Measurements from ENCODE around the gene EVA1C. TPM values are rescaled to one million over a fixed set of nuclear protein-coding genes. Genes with fewer than 3 reads are reported as not detected.
"Not testable (repeated sequence)": the region's sequence is repeated elsewhere in the genome, so short reads cannot be mapped to it uniquely, and the experiment has no call there.

EVA1C gene
- total and polyA plus RNA-seq, 2 donors (not counting 1 experiment from before 2014, with no cell fraction given), result 2.4 to 4.6 TPM

DNA sequence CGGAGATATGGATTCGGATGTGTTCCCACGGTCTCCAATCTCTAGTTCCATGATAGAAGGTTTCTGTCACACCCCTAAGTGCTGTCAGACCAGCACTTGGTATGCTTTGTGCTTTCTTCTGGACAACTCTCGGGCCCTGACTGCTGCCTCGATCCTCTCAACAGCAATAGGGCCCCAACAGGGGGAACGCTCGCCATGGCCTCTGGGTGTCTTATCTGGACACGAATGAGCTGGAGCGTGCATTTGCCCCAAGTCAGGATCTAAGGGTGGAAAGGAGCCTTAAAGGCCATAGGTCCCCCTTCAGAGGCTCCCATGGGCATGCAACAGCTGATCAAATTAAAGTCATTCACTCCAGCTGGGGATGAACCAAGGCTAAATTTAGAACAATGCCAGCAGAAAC, 96.1 kb downstream of the EVA1C start:
- H3K9me3 ChIP-seq (ENCODE audit: control insufficient read depth, insufficient read depth, low read depth, low read length), result no peaks in the 10 kb centered on the region
- no peak for DNase-seq (ENCODE audit: low read depth in 2 of 2)
- H3K4me1 ChIP-seq (ENCODE audit: control insufficient read depth, extremely low read depth, insufficient read depth, low read length), result no peaks in the 10 kb centered on the region
- no peaks in the 10 kb centered on the region for H3K27me3 ChIP-seq (ENCODE audit: control insufficient read depth, insufficient read depth, low read length)
- H4K20me1 ChIP-seq (ENCODE audit: control insufficient read depth, extremely low read depth, insufficient read depth, low read length), result no peaks in the 10 kb centered on the region
- H3K27ac ChIP-seq (ENCODE audit: insufficient read depth, low read length), result no peak overlapping the region
- no peak overlapping the region for H3K9ac ChIP-seq (ENCODE audit: insufficient read depth, low read length)
- TF ChIP-seq, protein P1, sequence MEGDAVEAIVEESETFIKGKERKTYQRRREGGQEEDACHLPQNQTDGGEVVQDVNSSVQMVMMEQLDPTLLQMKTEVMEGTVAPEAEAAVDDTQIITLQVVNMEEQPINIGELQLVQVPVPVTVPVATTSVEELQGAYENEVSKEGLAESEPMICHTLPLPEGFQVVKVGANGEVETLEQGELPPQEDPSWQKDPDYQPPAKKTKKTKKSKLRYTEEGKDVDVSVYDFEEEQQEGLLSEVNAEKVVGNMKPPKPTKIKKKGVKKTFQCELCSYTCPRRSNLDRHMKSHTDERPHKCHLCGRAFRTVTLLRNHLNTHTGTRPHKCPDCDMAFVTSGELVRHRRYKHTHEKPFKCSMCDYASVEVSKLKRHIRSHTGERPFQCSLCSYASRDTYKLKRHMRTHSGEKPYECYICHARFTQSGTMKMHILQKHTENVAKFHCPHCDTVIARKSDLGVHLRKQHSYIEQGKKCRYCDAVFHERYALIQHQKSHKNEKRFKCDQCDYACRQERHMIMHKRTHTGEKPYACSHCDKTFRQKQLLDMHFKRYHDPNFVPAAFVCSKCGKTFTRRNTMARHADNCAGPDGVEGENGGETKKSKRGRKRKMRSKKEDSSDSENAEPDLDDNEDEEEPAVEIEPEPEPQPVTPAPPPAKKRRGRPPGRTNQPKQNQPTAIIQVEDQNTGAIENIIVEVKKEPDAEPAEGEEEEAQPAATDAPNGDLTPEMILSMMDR (conservative IDR thresholded peaks at IDR 0.05 in 1 of 2, IDR thresholded peaks at IDR 0.05 in 1 of 2; ENCODE audit: low read depth in 1 of 2, low read length in 2 of 2), result no peak
- no peak for TF ChIP-seq EZH2 (IDR thresholded peaks at IDR 0.05; ENCODE audit: low read length, missing control alignments)
- no peak overlapping the region for H2AFZ ChIP-seq (ENCODE audit: low read length)
- no peaks in the 10 kb centered on the region for H3K79me2 ChIP-seq (ENCODE audit: control insufficient read depth, insufficient read depth, low read length)
- no peak overlapping the region for H3K4me2 ChIP-seq (ENCODE audit: extremely low read depth, insufficient read depth, low read length)
- no peaks in the 10 kb centered on the region for H3K36me3 ChIP-seq (ENCODE audit: control insufficient read depth, insufficient read depth, low read length)
- no peak overlapping the region for H3K4me3 ChIP-seq (replicated peaks in 1 of 4; ENCODE audit: control extremely low read depth in 1 of 4, insufficient read depth in 1 of 4, low read depth in 3 of 4, low read length in 4 of 4)

DNA sequence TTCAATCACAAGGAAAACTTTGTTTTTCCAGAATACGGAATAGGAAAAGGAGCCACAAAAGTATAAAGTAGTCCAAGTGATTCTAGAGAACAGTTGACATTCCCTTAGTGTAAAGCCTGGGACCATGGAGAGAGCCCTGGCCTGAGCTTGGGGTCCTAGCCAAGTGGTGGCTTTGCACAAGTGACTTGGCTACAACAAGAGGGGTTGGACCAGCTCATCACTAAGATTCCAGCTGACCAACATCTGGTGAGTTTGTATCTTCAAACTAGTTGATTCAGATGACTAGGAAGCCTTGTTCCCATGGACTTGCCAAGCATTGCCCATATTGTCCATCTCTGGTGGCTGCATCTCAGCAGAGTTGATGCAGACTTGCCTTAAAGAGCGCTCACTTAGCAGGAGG, 96.5 kb downstream of the EVA1C start:
- H3K4me1 ChIP-seq (ENCODE audit: control insufficient read depth, extremely low read depth, insufficient read depth, low read length); H3K4me3 ChIP-seq (replicated peaks in 1 of 4; ENCODE audit: control extremely low read depth in 1 of 4, insufficient read depth in 1 of 4, low read depth in 3 of 4, low read length in 4 of 4); H3K9ac ChIP-seq (ENCODE audit: insufficient read depth, low read length); H3K4me2 ChIP-seq (ENCODE audit: extremely low read depth, insufficient read depth, low read length); H4K20me1 ChIP-seq (ENCODE audit: control insufficient read depth, extremely low read depth, insufficient read depth, low read length); H2AFZ ChIP-seq (ENCODE audit: low read length); DNase-seq (ENCODE audit: low read depth in 2 of 2); H3K79me2 ChIP-seq (ENCODE audit: control insufficient read depth, insufficient read depth, low read length); H3K36me3 ChIP-seq (ENCODE audit: control insufficient read depth, insufficient read depth, low read length); H3K9me3 ChIP-seq (ENCODE audit: control insufficient read depth, insufficient read depth, low read depth, low read length); H3K27me3 ChIP-seq (ENCODE audit: control insufficient read depth, insufficient read depth, low read length); H3K27ac ChIP-seq (ENCODE audit: insufficient read depth, low read length): not testable (repeated sequence)

DNA sequence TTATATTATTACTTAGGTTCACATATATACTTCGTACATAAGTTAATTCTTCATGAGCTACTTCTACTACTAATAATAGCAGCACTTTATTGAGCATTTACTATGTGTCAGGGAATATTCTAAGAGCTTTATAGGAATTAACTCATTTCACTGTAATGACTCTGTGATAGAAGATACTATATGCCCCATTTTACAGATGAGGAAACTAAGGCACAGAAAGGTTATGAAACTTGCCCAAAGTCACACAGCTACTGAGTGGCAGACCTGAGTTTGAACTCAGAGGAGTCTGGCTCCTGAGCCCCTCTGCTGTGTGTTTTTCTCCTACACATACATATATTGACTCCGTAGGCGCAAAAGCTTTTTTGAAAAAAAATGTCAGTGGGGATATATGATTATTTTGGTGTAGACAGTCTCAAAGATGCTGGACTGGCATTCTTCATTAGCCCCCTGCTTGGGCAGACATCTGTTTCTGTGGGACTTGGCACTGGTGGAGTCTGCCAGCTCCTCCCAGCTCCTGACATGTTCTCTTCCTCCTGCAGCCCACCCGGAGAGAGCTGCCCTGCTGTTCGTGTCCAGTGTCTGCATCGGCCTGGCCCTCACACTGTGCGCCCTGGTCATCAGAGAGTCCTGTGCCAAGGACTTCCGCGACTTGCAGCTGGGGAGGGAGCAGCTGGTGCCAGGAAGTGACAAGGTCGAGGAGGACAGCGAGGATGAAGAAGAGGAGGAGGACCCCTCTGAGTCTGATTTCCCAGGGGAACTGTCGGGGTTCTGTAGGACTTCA, 102.0 kb downstream of the EVA1C start:
- Histone ChIP-seq H3K79me2 (ENCODE audit: control insufficient read depth, insufficient read depth, low read length) (no peaks in the 10 kb centered on the region), H2AFZ (ENCODE audit: low read length) (no peak overlapping the region), H3K4me1 (ENCODE audit: control insufficient read depth, extremely low read depth, insufficient read depth, low read length) (peaks cover 3% of the 10 kb centered on the region), H3K27ac (ENCODE audit: insufficient read depth, low read length) (no peak overlapping the region), H3K9ac (ENCODE audit: insufficient read depth, low read length) (no peak overlapping the region), H3K27me3 (ENCODE audit: control insufficient read depth, insufficient read depth, low read length) (no peaks in the 10 kb centered on the region), H3K36me3 (ENCODE audit: control insufficient read depth, insufficient read depth, low read length) (no peaks in the 10 kb centered on the region), H4K20me1 (ENCODE audit: control insufficient read depth, extremely low read depth, insufficient read depth, low read length) (no peaks in the 10 kb centered on the region), H3K9me3 (ENCODE audit: control insufficient read depth, insufficient read depth, low read depth, low read length) (no peaks in the 10 kb centered on the region), H3K4me2 (ENCODE audit: extremely low read depth, insufficient read depth, low read length) (no peak overlapping the region), H3K4me3 (replicated peaks in 1 of 4; ENCODE audit: control extremely low read depth in 1 of 4, insufficient read depth in 1 of 4, low read depth in 3 of 4, low read length in 4 of 4) (no peak overlapping the region)
- no peak for TF ChIP-seq EZH2 (IDR thresholded peaks at IDR 0.05; ENCODE audit: low read length, missing control alignments)
- TF ChIP-seq, protein P1 (conservative IDR thresholded peaks at IDR 0.05 in 1 of 2, IDR thresholded peaks at IDR 0.05 in 1 of 2; ENCODE audit: low read depth in 1 of 2, low read length in 2 of 2), result no peak
- no peak for DNase-seq (ENCODE audit: low read depth in 2 of 2)
